H1 (cell line): ENCODE measurements around the gene HS1BP3. TPM values are rescaled to one million over a fixed set of nuclear protein-coding genes. Genes with fewer than 3 reads are reported as not detected.
A peak's percentile ranks its signal among the peaks of the same experiment; 100 is the strongest.

Source experiments
- SUZ12 ChIP-seq: fragments of 200-600 bp; sonication (generic); IDR thresholded peaks from 2 replicates; pipeline ENCODE4 v1.6.1; 2012; ENCODE audit warnings: mild to moderate bottlenecking, inconsistent platforms, low read length, moderate library complexity, mixed read lengths
- polyA plus RNA-seq, 7 experiments: library from polyadenylated mRNA; depleted of rRNA in 3 of 7; stranded (reverse) in 5 of 7; unstranded in 2 of 7; fragments of >200 nt in 5 of 7; fragments of 200-250 nt in 2 of 7; gene quantifications; 1 replicate in 5 of 7; 2 replicates in 1 of 7; 4 replicates in 1 of 7; pipeline versions ENCODE4 v1.2.1 to v1.2.3, GENCODE V29; 2011 to 2013; ENCODE audit warnings: missing spikeins in 2 of 7, mixed read lengths in 2 of 7
- total RNA-seq: library from RNA; stranded (reverse); fragmentation: NEBNext Ultra II Directional; extraction: Animal tissue kit (Norgen Biotek cat#: 25700); gene quantifications from 2 replicates; pipeline ENCODE4 v1.2.1, GENCODE V29; 2021

The HS1BP3 gene
- total and polyA plus RNA-seq, 2 of the 8 experiments (the other 6 are each of a cell fraction or from before 2014, with no cell fraction given) = 11.1 to 11.3 TPM

- TF ChIP-seq SUZ12 = peak; percentile 94; the same call in 1 of the 2 replicates
Observed at GRCh38 chr2:20666005-20666303, 15.1 kb upstream of the HS1BP3 start (continued).
